Stimulated activated naive B cell treated with anti-CD40 and anti-IgM and Interleukin-4, amounts not matched to agents 10 μg/mL and 1 μg/mL and 100 μg/mL, for 72 hours (primary cell): Measurements from ENCODE around the gene MOCOS.
A peak's percentile ranks its signal among the peaks of the same experiment; 100 is the strongest.
"Not testable (repeated sequence)": the region's sequence is repeated elsewhere in the genome, so short reads cannot be mapped to it uniquely, and the experiment has no call there.

ENCODE experiments used
- ATAC-seq, 2 donors: fragments of 150-1000 bp; cut with Tn5 transposase; replicated peaks; 2 replicates each; pipeline ENCODE4 v1.10.0; 2021; ENCODE audit warnings: moderate library complexity in 1 of 2
- DNase-seq: peaks from one replicate; pipeline ENCODE4 v3.0.0; 2021
- H3K27ac Mint-ChIP-seq: one replicate; pipeline ENCODE4 v1.8.0; 2022; ENCODE audit warnings: mild to moderate bottlenecking, mixed read lengths
- H3K27me3 Mint-ChIP-seq, 2 donors: one replicate each; pipeline ENCODE4 v1.8.0; 2022; ENCODE audit warnings: mixed read lengths in 2 of 2
- H3K36me3 Mint-ChIP-seq, 2 donors: one replicate each; pipeline ENCODE4 v1.8.0; 2022; ENCODE audit warnings: mixed read lengths in 2 of 2, mild to moderate bottlenecking in 1 of 2
- H3K4me1 Mint-ChIP-seq, 2 donors: one replicate each; pipeline ENCODE4 v1.8.0; 2022; ENCODE audit warnings: mixed read lengths in 2 of 2, mild to moderate bottlenecking in 1 of 2
- H3K4me3 Mint-ChIP-seq, 2 donors: one replicate each; pipeline ENCODE4 v1.8.0; 2022; ENCODE audit warnings: mild to moderate bottlenecking in 2 of 2, mixed read lengths in 2 of 2, moderate library complexity in 1 of 2
- H3K9me3 Mint-ChIP-seq, 2 donors: one replicate each; pipeline ENCODE4 v1.8.0; 2022; ENCODE audit warnings: mixed read lengths in 2 of 2, mild to moderate bottlenecking in 1 of 2

The MOCOS gene

GRCh38 chr18:36199691-36200295 is 12.5 kb downstream of the MOCOS start:
- Mint-ChIP-seq H3K4me3 (no peak overlapping the region), H3K27me3 (peaks cover 12 to 16% of the 10 kb centered on the region in 2 donors), H3K9me3 (no peaks in the 10 kb centered on the region), H3K27ac (no peak overlapping the region), H3K4me1 (no peaks in the 10 kb centered on the region), H3K36me3 (no peaks in the 10 kb centered on the region)
- ATAC-seq (no peak), DNase-seq (no peak)

- no peaks in the 10 kb centered on the region for H3K9me3 Mint-ChIP-seq
- peaks cover 10 to 13% of the 10 kb centered on the region in 2 donors for H3K27me3 Mint-ChIP-seq
- ATAC-seq, result no peak
- H3K27ac Mint-ChIP-seq, result no peak overlapping the region
- H3K4me3 Mint-ChIP-seq, result no peak overlapping the region
- no peaks in the 10 kb centered on the region for H3K36me3 Mint-ChIP-seq
- H3K4me1 Mint-ChIP-seq, result no peaks in the 10 kb centered on the region
- DNase-seq, result no peak
Observed at GRCh38 chr18:36200354-36200771, 13.1 kb downstream of the MOCOS start.

DNA sequence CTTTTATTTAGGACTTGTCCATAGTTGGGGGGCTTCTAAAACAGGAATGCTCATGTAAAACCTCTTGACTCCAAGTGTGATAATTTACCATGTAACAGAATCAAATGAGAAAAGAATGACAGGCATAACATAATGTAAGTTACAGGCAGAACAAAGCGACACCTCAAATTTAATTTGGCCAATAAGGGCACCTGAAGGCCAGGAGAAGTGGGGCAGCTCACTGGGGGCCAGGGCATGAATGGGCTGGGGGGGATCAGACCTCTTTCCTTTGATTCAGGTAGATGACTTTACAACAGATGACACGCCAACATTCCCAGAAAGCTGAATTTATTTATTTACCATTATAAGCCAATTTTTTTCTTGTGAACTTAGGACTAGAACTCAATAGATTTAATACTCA is 14.5 kb downstream of the MOCOS start:
- ATAC-seq (no peak), DNase-seq (no peak)
- peaks cover 0 to 2% of the 10 kb centered on the region in 2 donors for H3K9me3 Mint-ChIP-seq
- H3K27ac Mint-ChIP-seq, result no peak overlapping the region
- peaks cover 4 to 6% of the 10 kb centered on the region in 2 donors for H3K27me3 Mint-ChIP-seq
- H3K4me3 Mint-ChIP-seq, result no peak overlapping the region
- H3K4me1 Mint-ChIP-seq, result no peaks in the 10 kb centered on the region
- no peaks in the 10 kb centered on the region for H3K36me3 Mint-ChIP-seq

- no peak overlapping the region for H3K27ac Mint-ChIP-seq
- DNase-seq, result no peak
- H3K27me3 Mint-ChIP-seq, result peaks cover 4 to 6% of the 10 kb centered on the region in 2 donors
- ATAC-seq, result no peak
- no peaks in the 10 kb centered on the region for H3K4me1 Mint-ChIP-seq
- H3K9me3 Mint-ChIP-seq, result peaks cover 8 to 12% of the 10 kb centered on the region in 2 donors
- peaks cover 0 to 6% of the 10 kb centered on the region in 2 donors for H3K36me3 Mint-ChIP-seq
- H3K4me3 Mint-ChIP-seq, result no peak overlapping the region
Observed at GRCh38 chr18:36203360-36203895, 16.1 kb downstream of the MOCOS start.

DNA sequence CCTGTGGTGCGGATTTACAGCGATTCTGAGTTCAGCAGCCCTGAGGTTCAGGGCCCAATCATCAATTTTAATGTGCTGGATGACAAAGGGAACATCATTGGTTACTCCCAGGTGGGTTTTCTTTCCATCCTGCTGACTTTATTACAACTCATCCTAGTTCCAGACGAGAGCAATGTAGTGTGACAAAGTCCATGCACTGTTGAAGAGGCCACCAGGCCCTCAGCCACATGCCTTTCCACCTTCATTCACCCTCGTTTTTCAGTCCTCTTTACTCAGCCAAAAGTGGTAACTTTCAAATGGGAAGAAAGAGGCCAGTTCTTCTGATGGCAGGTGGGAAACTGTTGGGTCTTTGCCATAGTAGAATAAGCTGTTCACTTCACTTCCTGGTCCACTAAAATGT is 17.9 kb downstream of the MOCOS start:
- H3K4me1 Mint-ChIP-seq, result no peaks in the 10 kb centered on the region
- no peak overlapping the region for H3K4me3 Mint-ChIP-seq
- H3K9me3 Mint-ChIP-seq, result peaks cover 8 to 15% of the 10 kb centered on the region in 2 donors
- H3K36me3 Mint-ChIP-seq, result peaks cover 0 to 6% of the 10 kb centered on the region in 2 donors
- H3K27me3 Mint-ChIP-seq, result peaks cover 1 to 6% of the 10 kb centered on the region in 2 donors
- no peak overlapping the region for H3K27ac Mint-ChIP-seq
- ATAC-seq (no peak), DNase-seq (no peak)

- Mint-ChIP-seq H3K4me1 (peaks cover 0 to 4% of the 10 kb centered on the region in 2 donors), H3K27me3 (peaks cover 0 to 6% of the 10 kb centered on the region in 2 donors), H3K4me3 (no peak overlapping the region), H3K36me3 (peaks cover 0 to 6% of the 10 kb centered on the region in 2 donors), H3K27ac (no peak overlapping the region), H3K9me3 (peaks cover 8 to 15% of the 10 kb centered on the region in 2 donors)
- DNase-seq (no peak), ATAC-seq (no peak)
Observed at GRCh38 chr18:36207303-36207702, 20.0 kb downstream of the MOCOS start.

DNA sequence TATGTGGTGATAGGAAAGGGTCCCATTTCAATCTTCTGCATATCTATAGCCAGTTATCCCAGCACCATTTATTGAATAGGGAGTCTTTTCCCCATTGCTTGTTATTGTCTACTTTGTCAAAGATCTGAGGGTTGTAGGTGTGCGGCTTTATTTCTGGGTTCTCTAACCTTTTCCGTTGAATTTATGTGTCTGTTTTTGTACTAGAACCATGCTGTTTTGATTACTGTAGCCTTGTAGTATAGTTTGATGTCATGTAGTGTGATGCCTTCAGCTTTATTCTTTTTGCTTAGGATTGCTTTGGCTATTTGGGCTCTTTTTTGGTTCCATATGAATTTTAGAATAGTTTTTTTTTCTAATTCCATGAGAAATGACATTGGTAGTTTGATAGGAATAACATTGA is 20.7 kb downstream of the MOCOS start:
- not testable (repeated sequence) for H3K36me3 Mint-ChIP-seq, ATAC-seq, H3K4me1 Mint-ChIP-seq, H3K4me3 Mint-ChIP-seq, DNase-seq, H3K27ac Mint-ChIP-seq
- Mint-ChIP-seq H3K9me3 (peaks cover 8 to 15% of the 10 kb centered on the region in 2 donors), H3K27me3 (peaks cover 4 to 11% of the 10 kb centered on the region in 2 donors)

DNA sequence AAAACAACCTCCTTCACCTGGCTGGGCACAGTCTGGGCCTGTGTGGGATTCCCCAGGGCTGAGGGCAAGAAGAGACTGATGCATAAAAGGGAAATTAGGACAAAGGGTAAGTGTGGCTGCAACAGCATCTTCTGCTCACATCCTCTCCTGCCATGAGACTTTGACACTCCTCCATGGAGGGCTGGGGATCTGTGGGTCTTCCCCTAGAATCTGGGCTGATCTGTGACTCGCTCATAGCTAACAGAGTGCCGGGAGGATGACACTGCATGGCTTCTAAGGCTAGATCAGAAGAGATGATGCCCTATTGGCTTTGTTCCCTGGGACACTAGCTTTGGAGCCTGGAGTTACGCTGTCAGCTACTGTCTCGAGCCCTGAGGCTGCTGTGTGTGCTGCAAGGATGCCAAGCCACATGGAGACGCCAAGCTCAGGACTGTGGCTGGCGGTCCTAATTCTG is 24.3 kb downstream of the MOCOS start:
- ATAC-seq (peak; percentile 75 to 94), DNase-seq (peak; percentile 13)
- H3K27me3 Mint-ChIP-seq, result peaks cover 4 to 15% of the 10 kb centered on the region in 2 donors
- no peak overlapping the region for H3K4me3 Mint-ChIP-seq
- no peak overlapping the region for H3K27ac Mint-ChIP-seq
- H3K4me1 Mint-ChIP-seq, result peaks cover 0 to 4% of the 10 kb centered on the region in 2 donors
- H3K9me3 Mint-ChIP-seq, result peaks cover 8 to 13% of the 10 kb centered on the region in 2 donors
- peaks cover 0 to 6% of the 10 kb centered on the region in 2 donors for H3K36me3 Mint-ChIP-seq

DNA sequence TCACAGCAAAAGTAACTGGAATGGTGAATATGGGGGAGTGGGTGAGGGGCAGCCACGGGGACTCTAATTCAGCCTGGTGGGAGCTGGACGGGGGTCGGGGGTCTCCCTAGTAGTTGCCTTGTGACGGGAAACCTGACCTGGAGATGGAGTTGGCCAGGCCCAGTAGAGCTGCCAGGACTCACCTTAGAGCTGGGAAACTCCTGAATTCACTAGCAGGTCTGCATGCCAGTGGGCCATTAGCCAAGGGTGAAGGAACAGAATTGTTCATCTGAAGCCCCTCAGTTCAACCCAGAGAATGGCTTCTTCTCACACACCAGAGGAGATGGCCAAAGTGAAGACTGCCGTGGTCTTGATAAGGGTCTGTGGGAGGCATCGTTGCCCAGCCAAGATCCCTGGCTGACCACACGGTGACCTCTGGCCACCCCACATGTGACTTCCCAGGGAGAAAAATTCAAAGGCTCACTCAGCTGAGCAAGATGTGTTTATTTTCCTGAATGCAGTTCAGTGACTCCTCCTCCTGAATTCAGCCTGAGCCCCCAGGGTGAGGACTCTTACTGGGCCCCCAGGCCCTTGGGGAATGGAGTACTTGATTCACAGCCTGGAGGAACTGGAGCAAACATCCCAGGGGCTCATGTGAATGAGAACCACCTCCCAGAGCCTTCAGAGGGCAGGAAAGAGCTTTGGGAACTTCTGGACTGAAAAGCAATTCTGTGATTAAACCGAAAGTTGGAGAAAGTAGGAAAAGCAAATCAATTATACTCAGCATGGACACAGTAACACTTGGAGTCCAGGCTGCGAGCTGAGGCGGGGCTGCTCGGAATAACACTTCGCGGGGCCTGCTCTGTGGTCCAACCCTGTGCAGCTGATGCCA is 25.2 kb downstream of the MOCOS start:
- peaks cover 4 to 19% of the 10 kb centered on the region in 2 donors for H3K27me3 Mint-ChIP-seq
- no peak overlapping the region for H3K4me3 Mint-ChIP-seq
- H3K9me3 Mint-ChIP-seq, result peaks cover 8 to 12% of the 10 kb centered on the region in 2 donors
- H3K27ac Mint-ChIP-seq, result no peak overlapping the region
- no peak for DNase-seq
- H3K4me1 Mint-ChIP-seq, result peaks cover 0 to 4% of the 10 kb centered on the region in 2 donors
- no peak for ATAC-seq
- H3K36me3 Mint-ChIP-seq, result peaks cover 0 to 5% of the 10 kb centered on the region in 2 donors

DNA sequence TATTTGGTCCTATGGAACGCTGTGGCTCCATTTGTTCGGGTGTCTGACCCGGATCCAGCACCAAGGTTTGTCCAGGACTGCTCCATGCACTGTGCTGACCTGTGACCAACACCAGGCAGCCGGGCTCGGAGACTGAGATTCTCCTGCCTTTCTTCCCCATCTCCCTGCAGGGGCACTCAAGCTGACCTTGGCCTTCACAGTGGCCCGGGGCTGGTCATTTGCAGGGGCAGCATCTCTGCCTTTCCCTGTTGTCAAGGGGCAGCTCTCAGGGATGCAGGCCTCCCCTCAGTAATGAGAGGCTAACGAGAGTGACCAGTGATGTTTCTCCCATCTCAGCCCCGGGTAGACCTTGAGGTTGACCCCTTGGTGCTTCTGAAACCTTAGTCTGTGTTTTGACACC is 27.5 kb downstream of the MOCOS start:
- Mint-ChIP-seq H3K4me3 (no peak overlapping the region), H3K4me1 (peaks cover 0 to 4% of the 10 kb centered on the region in 2 donors), H3K27ac (no peak overlapping the region), H3K9me3 (no peaks in the 10 kb centered on the region), H3K36me3 (no peaks in the 10 kb centered on the region), H3K27me3 (peaks cover 4 to 19% of the 10 kb centered on the region in 2 donors)
- ATAC-seq, result no peak
- DNase-seq, result no peak

- no peak for ATAC-seq
- H3K27me3 Mint-ChIP-seq, result peaks cover 8 to 19% of the 10 kb centered on the region in 2 donors
- no peaks in the 10 kb centered on the region for H3K36me3 Mint-ChIP-seq
- no peak overlapping the region for H3K4me3 Mint-ChIP-seq
- H3K9me3 Mint-ChIP-seq, result no peaks in the 10 kb centered on the region
- H3K27ac Mint-ChIP-seq, result no peak overlapping the region
- peaks cover 0 to 4% of the 10 kb centered on the region in 2 donors for H3K4me1 Mint-ChIP-seq
- DNase-seq, result no peak
Observed at GRCh38 chr18:36215577-36215976, 28.3 kb downstream of the MOCOS start.

DNA sequence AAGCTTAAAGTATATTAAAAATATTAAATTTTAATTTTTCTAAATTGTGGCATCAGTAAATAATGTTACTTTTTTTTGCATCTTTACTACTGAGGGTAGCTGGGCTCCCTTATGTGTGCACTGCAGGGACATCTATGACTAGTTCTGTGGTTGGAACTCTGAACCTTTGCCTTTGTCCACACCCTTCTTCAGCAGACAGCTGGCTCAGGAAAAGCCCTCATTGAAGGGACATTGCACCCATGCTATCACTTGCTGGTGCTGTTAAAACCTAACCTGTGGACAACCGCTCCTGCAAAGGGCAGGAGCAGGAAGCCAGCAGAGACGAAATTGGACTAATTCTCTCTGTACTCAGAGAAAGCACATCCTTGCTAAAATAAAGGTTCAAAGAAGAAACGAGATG is 30.1 kb downstream of the MOCOS start:
- H3K9me3 Mint-ChIP-seq, result no peaks in the 10 kb centered on the region
- H3K4me3 Mint-ChIP-seq, result no peak overlapping the region
- ATAC-seq, result no peak
- H3K36me3 Mint-ChIP-seq, result no peaks in the 10 kb centered on the region
- peaks cover 8 to 19% of the 10 kb centered on the region in 2 donors for H3K27me3 Mint-ChIP-seq
- no peak overlapping the region for H3K27ac Mint-ChIP-seq
- no peaks in the 10 kb centered on the region for H3K4me1 Mint-ChIP-seq
- DNase-seq, result no peak

DNA sequence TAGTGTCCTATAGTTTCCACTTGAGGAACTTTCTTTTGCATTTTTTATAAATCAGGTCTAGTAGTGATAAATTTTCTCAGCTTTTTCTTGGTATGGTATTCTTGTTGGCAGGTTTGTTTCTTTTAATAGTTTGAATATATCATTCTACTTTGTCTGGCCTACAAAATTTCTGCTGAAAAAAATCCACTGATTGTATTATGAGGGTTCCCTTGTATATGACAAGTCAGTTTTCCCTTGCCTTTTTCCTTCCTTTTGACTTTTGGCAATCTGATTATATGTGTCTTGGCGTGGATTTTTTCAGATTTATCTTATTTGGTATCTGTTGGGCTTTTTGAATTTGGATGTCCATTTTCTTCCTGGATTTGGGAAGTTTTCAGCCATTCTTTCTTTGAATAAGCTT is 41.9 kb downstream of the MOCOS start:
- peaks cover 20 to 39% of the 10 kb centered on the region in 2 donors for H3K27me3 Mint-ChIP-seq
- H3K4me1 Mint-ChIP-seq, result peaks cover 0 to 5% of the 10 kb centered on the region in 2 donors
- no peak overlapping the region for H3K27ac Mint-ChIP-seq
- ATAC-seq, result no peak
- peaks cover 14 to 22% of the 10 kb centered on the region in 2 donors for H3K36me3 Mint-ChIP-seq
- H3K4me3 Mint-ChIP-seq, result no peak overlapping the region
- no peak for DNase-seq
- H3K9me3 Mint-ChIP-seq, result peaks cover 40 to 42% of the 10 kb centered on the region in 2 donors

DNA sequence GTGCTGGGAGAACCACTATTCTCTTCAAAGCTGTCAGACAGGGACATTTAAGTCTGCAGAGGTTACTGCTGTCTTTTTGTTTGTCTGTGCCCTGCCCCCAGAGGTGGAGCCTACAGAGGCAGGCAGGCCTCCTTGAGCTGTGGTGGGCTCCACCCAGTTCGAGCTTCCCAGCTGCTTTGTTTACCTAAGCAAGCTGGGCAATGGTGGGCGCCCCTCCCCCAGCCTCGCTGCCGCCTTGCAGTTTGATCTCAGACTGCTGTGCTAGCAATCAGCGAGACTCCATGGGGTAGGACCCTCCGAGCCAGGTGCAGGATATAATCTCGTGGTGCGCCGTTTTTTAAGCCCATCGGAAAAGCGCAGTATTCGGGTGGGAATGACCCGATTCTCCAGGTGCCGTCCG is 53.2 kb downstream of the MOCOS start:
- not testable (repeated sequence) for H3K4me3 Mint-ChIP-seq, H3K9me3 Mint-ChIP-seq, H3K4me1 Mint-ChIP-seq, DNase-seq, H3K36me3 Mint-ChIP-seq, H3K27ac Mint-ChIP-seq, ATAC-seq
- peaks cover 21 to 34% of the 10 kb centered on the region in 2 donors for H3K27me3 Mint-ChIP-seq
